GM21360 (cell line): ENCODE measurements around the gene LPXN.

ENCODE experiments used
- ATAC-seq: cut with Tn5 transposase; IDR thresholded peaks from one replicate; pipeline ENCODE4 v1.9.1; 2021; ENCODE audit warnings: mild to moderate bottlenecking, moderate library complexity; ENCODE audit not compliant: unreplicated experiment

Gene LPXN

GRCh38 chr11:58525037-58525614 is 50.5 kb downstream of the LPXN start:
- peak; percentile 89 for ATAC-seq

DNA sequence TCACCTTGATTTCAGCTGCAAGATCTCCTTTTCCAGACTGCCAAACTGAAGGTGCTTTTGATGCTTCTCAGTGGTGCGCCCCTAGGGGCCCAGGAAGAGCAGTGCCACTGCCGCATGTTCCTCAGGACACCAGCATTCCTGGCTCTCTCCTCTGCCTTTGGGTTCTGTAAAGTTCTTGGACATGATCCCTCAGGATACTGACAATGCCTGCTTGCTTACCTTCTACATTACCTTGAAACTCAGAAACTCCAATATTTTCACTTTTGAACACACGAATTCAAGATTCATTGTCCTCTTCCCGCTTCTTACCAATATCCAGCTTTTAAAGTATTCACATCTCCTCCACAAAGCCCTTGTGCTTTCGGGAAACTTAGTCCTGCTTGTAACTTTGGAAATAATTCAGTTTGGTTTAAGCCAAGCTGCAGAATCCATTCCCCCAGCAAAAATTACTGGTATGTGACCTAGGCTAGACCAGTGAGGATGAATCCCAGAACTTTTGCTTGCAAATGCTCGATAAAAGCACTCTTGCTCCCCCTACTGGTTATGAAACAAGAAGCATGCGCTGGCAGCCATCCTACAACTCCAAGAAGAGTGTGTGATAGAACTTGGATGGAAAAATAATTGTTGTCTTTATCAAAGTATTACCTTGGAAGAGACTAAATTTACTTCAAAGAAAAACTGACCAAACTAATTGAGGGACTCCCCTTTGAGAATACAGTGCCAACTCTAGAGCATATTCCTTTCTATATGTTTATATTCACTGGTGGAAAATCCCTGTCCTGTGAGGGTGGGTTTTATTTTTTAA is 51.2 kb downstream of the LPXN start:
- peak; percentile 45 for ATAC-seq

GRCh38 chr11:58513747-58514367 is 61.8 kb downstream of the LPXN start:
- ATAC-seq: peak; percentile 63

- ATAC-seq: no peak
Observed at GRCh38 chr11:58511636-58512035, 64.0 kb downstream of the LPXN start.

DNA sequence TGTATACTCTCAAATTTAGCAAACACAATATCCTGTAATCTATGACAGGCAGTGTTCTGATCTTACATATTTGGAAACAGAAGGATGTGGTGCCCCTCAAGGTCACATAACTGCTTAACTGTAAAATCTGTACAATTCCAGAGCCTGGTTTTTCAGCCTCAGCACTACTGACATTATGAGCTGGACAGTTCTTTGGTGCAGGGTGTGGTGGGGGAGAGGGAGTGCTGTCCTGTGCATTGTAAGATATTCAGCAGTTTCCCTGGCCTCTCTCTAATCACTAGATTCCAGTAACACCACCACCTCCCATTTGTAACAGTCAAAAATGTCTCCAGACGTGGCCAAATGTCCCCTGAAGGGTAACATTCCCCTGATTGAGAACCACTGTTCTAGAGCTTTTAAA is 65.9 kb downstream of the LPXN start:
- no peak for ATAC-seq

DNA sequence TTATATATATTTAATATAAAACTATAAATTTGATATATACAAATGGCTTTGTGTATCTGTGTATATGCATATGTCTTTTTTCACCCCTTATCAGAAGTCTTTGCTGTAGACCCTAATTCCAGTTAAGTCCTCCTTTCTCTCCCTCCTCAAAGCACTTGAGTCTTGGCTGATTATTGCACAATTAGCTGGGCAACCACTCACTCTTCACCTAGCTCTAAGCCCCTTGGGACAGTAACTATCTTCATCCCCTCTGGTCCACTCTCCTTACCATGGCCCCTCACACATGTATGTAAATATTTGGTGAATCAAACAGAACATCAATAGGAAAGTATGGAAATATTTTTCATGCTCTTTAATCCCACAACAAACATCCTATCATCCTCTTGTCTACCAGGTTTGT is 66.8 kb downstream of the LPXN start:
- no peak for ATAC-seq

GRCh38 chr11:58508005-58508404 is 67.7 kb downstream of the LPXN start, which contains the start of gene OR5B21:
Gene OR5B21 (minus strand): TSS chr11:58508105. CDS start chr11:58508105, 0 bp downstream.
- no peak for ATAC-seq

GRCh38 chr11:58507355-58507754 is 68.3 kb downstream of the LPXN start:
- no peak for ATAC-seq

DNA sequence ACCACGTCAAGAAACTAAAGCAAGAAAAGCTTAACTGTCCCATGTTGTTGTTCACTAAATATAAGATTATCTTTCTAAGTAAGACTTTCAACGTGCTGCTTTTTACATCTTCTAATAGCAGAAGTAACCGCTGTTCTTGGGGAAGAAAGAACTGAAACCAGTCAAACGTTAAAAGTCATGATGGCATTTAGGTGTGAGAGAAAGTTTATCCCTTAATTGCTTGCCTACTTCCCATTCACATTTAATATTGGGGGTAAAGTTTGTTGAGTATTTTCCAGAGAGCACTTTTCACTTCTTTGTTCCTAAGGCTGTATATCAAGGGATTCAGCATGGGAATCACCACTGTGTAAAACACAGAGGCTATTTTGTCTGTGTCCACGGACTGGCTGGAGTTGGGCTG is 68.7 kb downstream of the LPXN start:
- ATAC-seq: peak; percentile 51

- ATAC-seq: no peak
Observed at GRCh38 chr11:58505849-58506248, 69.8 kb downstream of the LPXN start.

- ATAC-seq: no peak
Observed at GRCh38 chr11:58504232-58504631, 71.4 kb downstream of the LPXN start.

DNA sequence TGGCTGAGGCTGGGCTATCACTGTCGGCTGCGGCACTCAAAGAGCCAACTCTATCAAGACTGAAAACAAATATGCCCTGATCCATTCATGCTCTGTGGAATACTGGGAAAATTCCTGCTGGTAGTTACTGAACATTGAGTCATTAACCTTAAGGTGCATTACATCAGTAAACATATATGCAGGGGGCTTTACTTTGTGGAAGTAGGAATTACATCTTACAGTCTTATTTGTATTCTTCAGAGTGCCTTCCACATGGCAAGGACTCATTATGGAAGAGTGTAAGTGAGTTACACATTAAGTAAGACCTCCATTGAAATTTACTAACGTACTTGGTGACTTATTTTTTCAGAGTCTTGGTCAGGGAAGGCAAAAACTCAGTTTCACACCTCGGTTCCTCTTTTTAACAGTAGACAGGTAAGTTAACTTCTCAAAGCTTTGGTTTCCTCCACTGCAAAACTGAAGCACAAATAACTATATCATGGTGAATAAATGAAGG is 72.2 kb downstream of the LPXN start:
- ATAC-seq: peak; percentile 85

- no peak for ATAC-seq
Observed at GRCh38 chr11:58502004-58502403, 73.7 kb downstream of the LPXN start.

- ATAC-seq: no peak
Observed at GRCh38 chr11:58498464-58498863, 77.2 kb downstream of the LPXN start.

- ATAC-seq: no peak
Observed at GRCh38 chr11:58497951-58498350, 77.7 kb downstream of the LPXN start.

GRCh38 chr11:58495906-58496305 is 79.8 kb downstream of the LPXN start:
- ATAC-seq: peak; percentile 57

DNA sequence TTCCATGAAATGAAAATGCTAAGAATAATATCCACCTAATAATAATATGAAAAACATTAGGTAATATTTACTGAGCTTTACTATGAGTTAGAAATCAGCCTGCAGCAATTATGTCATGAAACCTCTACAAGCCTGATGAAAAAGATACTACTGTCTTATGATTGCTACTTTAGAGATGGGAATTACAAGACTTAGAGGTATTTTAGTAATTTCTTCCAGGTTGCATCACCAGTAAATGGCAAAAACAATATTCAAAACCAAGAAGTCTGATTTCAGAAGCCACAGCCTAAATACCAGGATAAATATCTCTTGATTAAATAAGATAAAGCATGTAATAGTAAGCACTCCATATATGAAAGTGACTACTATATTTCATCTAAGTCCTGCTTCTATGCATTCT is 81.6 kb downstream of the LPXN start:
- no peak for ATAC-seq

DNA sequence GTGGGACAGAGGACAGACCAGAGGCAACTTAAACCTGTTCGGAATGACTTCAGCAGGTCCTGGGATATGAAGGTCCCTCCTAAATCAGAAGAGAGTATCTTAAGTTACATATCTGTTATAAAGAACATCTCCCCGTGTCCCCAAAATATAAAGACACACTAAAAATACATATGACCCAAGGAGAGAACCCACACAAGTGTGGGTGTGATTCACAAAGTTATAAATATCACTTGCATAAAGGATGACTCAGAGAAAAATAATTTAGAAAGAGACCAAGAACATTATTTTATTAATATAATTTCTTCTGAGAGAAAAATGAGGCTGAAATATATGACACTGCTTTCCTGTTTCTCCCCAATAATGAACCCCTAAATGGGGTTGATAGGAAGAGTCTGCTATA is 82.0 kb downstream of the LPXN start:
- ATAC-seq: no peak

GRCh38 chr11:58490827-58491226 is 84.8 kb downstream of the LPXN start:
- no peak for ATAC-seq

GRCh38 chr11:58487170-58487569 is 88.5 kb downstream of the LPXN start:
- no peak for ATAC-seq

DNA sequence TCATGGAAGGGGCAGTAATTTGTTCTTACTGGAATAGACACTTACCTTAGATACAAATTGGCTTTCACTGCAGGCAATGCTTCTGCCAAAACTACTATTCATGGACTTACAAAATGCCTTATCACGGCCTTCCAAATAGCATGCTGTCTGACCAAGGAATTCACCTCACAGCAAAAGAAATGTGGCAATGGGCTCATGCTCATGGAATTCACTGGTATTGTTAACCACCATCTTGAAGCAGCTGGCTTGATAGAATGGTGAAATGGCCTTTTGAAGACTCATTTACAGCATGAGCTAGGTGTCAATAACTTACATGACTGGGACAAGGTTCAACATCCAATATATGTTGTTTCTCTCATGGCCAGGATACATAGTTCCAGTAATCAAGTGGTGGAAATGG is 89.7 kb downstream of the LPXN start:
- no peak for ATAC-seq
